Muscle layer of duodenum (tissue), 2 donors: ENCODE data around the gene RHOXF1.
"Not testable (repeated sequence)": the region's sequence is repeated elsewhere in the genome, so short reads cannot be mapped to it uniquely, and the experiment has no call there.

ENCODE experiments used
- H3K27ac ChIP-seq: one replicate; pipeline ENCODE4 v1.7.0; 2013; ENCODE audit warnings: mild to moderate bottlenecking, low read length
- H3K27me3 ChIP-seq: one replicate; pipeline ENCODE4 v1.7.0; 2013; ENCODE audit warnings: low read depth, mild to moderate bottlenecking, control low read depth, low read length
- H3K36me3 ChIP-seq, 2 donors: one replicate each; pipeline ENCODE4 v1.7.0; 2013; ENCODE audit warnings: low read length in 2 of 2, control low read depth in 1 of 2, mild to moderate bottlenecking in 1 of 2; ENCODE audit not compliant: insufficient read depth in 2 of 2, control insufficient read depth in 1 of 2
- H3K4me1 ChIP-seq, 2 donors: one replicate each; pipeline ENCODE4 v1.7.0; 2013; ENCODE audit warnings: low read length in 2 of 2, mild to moderate bottlenecking in 2 of 2, control low read depth in 1 of 2, moderate library complexity in 1 of 2; ENCODE audit not compliant: insufficient read depth in 2 of 2, control insufficient read depth in 1 of 2
- H3K4me3 ChIP-seq, 2 donors: one replicate each; pipeline ENCODE4 v1.7.0; 2013; ENCODE audit warnings: low read length in 2 of 2, low read depth in 1 of 2, mild to moderate bottlenecking in 1 of 2
- H3K9me3 ChIP-seq, 2 donors: one replicate each; pipeline ENCODE4 v1.7.0; 2013; ENCODE audit warnings: low read length in 2 of 2, control low read depth in 1 of 2, mild to moderate bottlenecking in 1 of 2; ENCODE audit not compliant: control insufficient read depth in 1 of 2
- donor health status: healthy.

Gene RHOXF1

GRCh38 chrX:120066169-120066568 is 49.5 kb downstream of the RHOXF1 start:
- not testable (repeated sequence) for H3K27ac ChIP-seq, H3K4me1 ChIP-seq, H3K36me3 ChIP-seq, H3K27me3 ChIP-seq, H3K4me3 ChIP-seq, H3K9me3 ChIP-seq
